Testis (tissue), 2 donors: ENCODE measurements around the gene UCHL1.

ENCODE experiments used
- CTCF ChIP-seq, 3 experiments: fragments of 450-650 bp in 2 of 3; fragments of 200-600 bp in 1 of 3; sonication (generic) in 1 of 3; IDR thresholded peaks; one replicate each; pipeline ENCODE4 v1.5.1; 2016 to 2019; ENCODE audit warnings: antibody characterized with exemption in 3 of 3, mild to moderate bottlenecking in 2 of 3, moderate library complexity in 1 of 3
- POLR2A ChIP-seq: fragments of 450-650 bp; IDR thresholded peaks from one replicate; pipeline ENCODE4 v1.6.1; 2017; ENCODE audit warnings: antibody characterized with exemption, mild to moderate bottlenecking, moderate library complexity

DNA sequence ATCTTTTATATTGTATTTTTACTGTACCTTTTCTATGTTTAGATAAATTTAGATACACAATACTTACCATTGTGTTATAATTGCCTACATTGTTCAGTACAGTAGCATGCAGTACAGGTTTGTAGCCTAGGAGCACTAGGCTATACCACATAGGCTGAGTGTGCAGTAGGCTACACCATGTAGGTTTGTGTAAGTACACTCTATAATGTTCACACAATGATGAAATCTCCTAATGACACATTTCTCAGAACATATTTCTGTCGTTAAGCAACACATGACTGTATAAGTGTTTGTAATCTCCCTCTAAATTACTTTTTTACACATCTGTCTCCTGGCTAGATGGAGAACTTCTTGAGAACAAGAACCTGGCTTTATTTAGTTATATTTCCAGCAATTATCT is 40.3 kb downstream of the UCHL1 start:
- TF ChIP-seq CTCF (IDR thresholded peaks at IDR 0.05), result no peak
- TF ChIP-seq POLR2A, result no peak
